GM18498 (cell line): ENCODE data around the gene FAM83C.
"Not testable (repeated sequence)": the region's sequence is repeated elsewhere in the genome, so short reads cannot be mapped to it uniquely, and the experiment has no call there.

Source experiments
- ATAC-seq: cut with Tn5 transposase; IDR thresholded peaks from one replicate; pipeline ENCODE4 v1.9.1; 2021; ENCODE audit warnings: mild to moderate bottlenecking, moderate library complexity; ENCODE audit not compliant: unreplicated experiment

FAM83C gene

GRCh38 chr20:35269055-35269781 is 23.0 kb downstream of the FAM83C start:
- no peak for ATAC-seq

- no peak for ATAC-seq
Observed at GRCh38 chr20:35267092-35267491, 25.1 kb downstream of the FAM83C start.

GRCh38 chr20:35264755-35265154 is 27.5 kb downstream of the FAM83C start:
- no peak for ATAC-seq

- no peak for ATAC-seq
Observed at GRCh38 chr20:35263532-35264341, 28.5 kb downstream of the FAM83C start.

- ATAC-seq: not testable (repeated sequence)
Observed at GRCh38 chr20:35262731-35263531, 29.3 kb downstream of the FAM83C start.

GRCh38 chr20:35262321-35262720 is 29.9 kb downstream of the FAM83C start:
- ATAC-seq: not testable (repeated sequence)

- no peak for ATAC-seq
Observed at GRCh38 chr20:35260426-35260825, 31.8 kb downstream of the FAM83C start.

- ATAC-seq: no peak
Observed at GRCh38 chr20:35257175-35257909, 34.9 kb downstream of the FAM83C start.

- no peak for ATAC-seq
Observed at GRCh38 chr20:35254448-35254999, 37.7 kb downstream of the FAM83C start.

GRCh38 chr20:35253010-35253409 is 39.2 kb downstream of the FAM83C start:
- no peak for ATAC-seq

- peak; percentile 6 for ATAC-seq
Observed at GRCh38 chr20:35252598-35252997, 39.6 kb downstream of the FAM83C start.

- peak; percentile 80 for ATAC-seq
Observed at GRCh38 chr20:35252037-35252461, 40.2 kb downstream of the FAM83C start.

- peak; percentile 18 for ATAC-seq
Observed at GRCh38 chr20:35251613-35251940, 40.6 kb downstream of the FAM83C start.

- ATAC-seq: no peak
Observed at GRCh38 chr20:35248641-35249475, 43.4 kb downstream of the FAM83C start.

GRCh38 chr20:35246723-35247122 is 45.5 kb downstream of the FAM83C start:
- no peak for ATAC-seq

GRCh38 chr20:35243986-35244385 is 48.2 kb downstream of the FAM83C start:
- ATAC-seq: no peak

GRCh38 chr20:35243317-35243716 is 48.9 kb downstream of the FAM83C start:
- ATAC-seq: no peak

GRCh38 chr20:35240811-35241293 is 51.4 kb downstream of the FAM83C start:
- no peak for ATAC-seq

GRCh38 chr20:35240083-35240810 is 52.0 kb downstream of the FAM83C start:
- ATAC-seq: no peak
